A673 (cell line): ENCODE measurements around the gene PEAR1. TPM values are rescaled to one million over a fixed set of nuclear protein-coding genes. Genes with fewer than 3 reads are reported as not detected.
A peak's percentile ranks its signal among the peaks of the same experiment; 100 is the strongest.

Experiments used
- BruUV-seq: library from RNA; stranded (reverse); fragments of 400-500 nt; replicated peaks from 2 replicates; lab custom pipeline; 2021; lab: Mats Ljungman, UMichigan
- CTCF ChIA-PET: fragments of 300-600 bp; sonication (Branson Sonifier 250); formaldehyde crosslinking; loops from one replicate; lab custom pipeline; 2022; ENCODE audit warnings: antibody characterized with exemption; lab: Charles Lee
- POLR2A ChIA-PET: fragments of 300-600 bp; sonication (Branson Sonifier 250); formaldehyde crosslinking; loops from one replicate; lab custom pipeline; 2022; ENCODE audit warnings: antibody characterized with exemption; ENCODE audit not compliant: low non-redundant PET; lab: Charles Lee
- DNase-seq: peaks from one replicate; pipeline ENCODE4 v3.0.0-alpha.2; 2015; ENCODE audit warnings: low spot score
- H3K27ac ChIP-seq: fragments of 200-600 bp; sonication (generic); 2 replicates; pipeline ENCODE4 v1.5.1; 2016; ENCODE audit warnings: mixed run types, low read depth, mild to moderate bottlenecking, mixed read lengths, antibody characterized with exemption, low read length; ENCODE audit not compliant: poor library complexity, severe bottlenecking
- H3K27me3 ChIP-seq: fragments of 200-600 bp; sonication (generic); replicated peaks from 2 replicates; pipeline ENCODE4 v1.6.1; 2017; ENCODE audit warnings: mixed run types, low read depth, mild to moderate bottlenecking, mixed read lengths, antibody characterized with exemption, low read length; ENCODE audit not compliant: insufficient read depth, poor library complexity
- H3K36me3 ChIP-seq: fragments of 200-600 bp; sonication (generic); 2 replicates; pipeline ENCODE4 v1.6.1; 2016; ENCODE audit warnings: mixed run types, mild to moderate bottlenecking, mixed read lengths, antibody characterized with exemption, low read length; ENCODE audit not compliant: insufficient read depth, poor library complexity, severe bottlenecking
- H3K4me1 ChIP-seq: fragments of 200-600 bp; sonication (generic); 2 replicates; pipeline ENCODE4 v1.6.1; 2017; ENCODE audit warnings: mixed run types, mild to moderate bottlenecking, mixed read lengths, antibody characterized with exemption, low read length; ENCODE audit not compliant: insufficient read depth, poor library complexity, severe bottlenecking
- H3K4me3 ChIP-seq: fragments of 200-600 bp; sonication (generic); 2 replicates; pipeline ENCODE4 v1.5.1; 2016; ENCODE audit warnings: low read depth, mixed run types, mild to moderate bottlenecking, mixed read lengths, low read length; ENCODE audit not compliant: poor library complexity, severe bottlenecking
- H3K9me3 ChIP-seq: fragments of 200-600 bp; sonication (generic); 2 replicates; pipeline ENCODE4 v1.6.1; 2016; ENCODE audit warnings: mixed run types, low read depth, mild to moderate bottlenecking, mixed read lengths, antibody characterized with exemption, low read length; ENCODE audit not compliant: poor library complexity, severe bottlenecking
- EZH2 ChIP-seq: fragments of 200-600 bp; sonication (generic); IDR thresholded peaks from 2 replicates; pipeline ENCODE4 v1.6.1; 2017; ENCODE audit warnings: borderline replicate concordance, low read depth, mild to moderate bottlenecking, mixed read lengths, antibody characterized with exemption, low read length; ENCODE audit not compliant: poor library complexity, severe bottlenecking
- intact Hi-C: fragments of 100-400 bp; cut with micrococcal nuclease; formaldehyde crosslinking; loops from one replicate; pipeline ENCODE4 v1.10.0; 2022; ENCODE audit not compliant: unreplicated experiment
- total RNA-seq: library from RNA; stranded (reverse); gene quantifications from 2 replicates; pipeline ENCODE4 v1.2.3, GENCODE V29; 2021
- TF ChIP-seq, protein P1 (sequence below): fragments of 300-800, 200-600 bp; sonication (generic); conservative IDR thresholded peaks from 2 replicates; pipeline ENCODE4 v1.5.1; 2017; ENCODE audit warnings: low read depth, mild to moderate bottlenecking, antibody characterized with exemption, low read length, moderate library complexity, mixed read lengths

The PEAR1 gene
- total RNA-seq, 1 experiment from 2014 or later: 0.52 TPM

- no TSS peak for BruUV-seq
- intact Hi-C loops: loop anchor here (2.0 to 10.0 kb wide), 2 partner anchors 35 to 243 kb away; partner anchors contain the start of gene PEAR1
These were observed 33.9 kb downstream of the PEAR1 start for GRCh38 chr1:156927215-156928042.

DNA sequence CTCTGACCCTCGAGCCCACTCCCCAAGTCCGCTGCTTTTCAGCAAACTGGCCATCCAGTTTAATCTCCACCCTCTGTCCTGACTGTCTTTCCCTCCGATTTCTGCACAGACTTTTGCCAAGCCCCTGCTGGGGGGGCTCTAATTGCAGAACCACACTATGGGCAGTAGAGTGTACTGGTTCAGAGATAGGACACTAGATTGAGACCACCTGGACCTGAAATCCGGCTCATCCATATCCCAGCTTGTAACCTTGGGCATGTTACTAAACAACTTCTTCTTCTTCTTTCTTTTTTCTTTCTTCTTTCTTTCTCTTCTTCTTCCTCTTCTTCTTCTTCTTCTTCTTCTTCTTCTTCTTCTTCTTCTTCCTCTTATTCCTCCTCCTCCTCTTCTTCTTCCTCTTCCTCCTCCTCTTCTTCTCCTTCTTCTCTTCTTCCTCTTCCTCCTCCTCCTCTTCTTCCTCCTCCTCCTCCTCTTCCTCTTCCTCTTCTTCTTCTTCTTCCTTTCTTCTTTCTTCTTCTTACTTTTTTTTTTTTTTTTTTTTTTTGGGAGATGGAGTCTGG is 34.6 kb downstream of the PEAR1 start:
- DNase-seq: no peak
- CTCF ChIA-PET: interaction anchor here (0.6 to 1.5 kb wide), 10 partner anchors 11 to 239 kb away, joined by 3 to 12 read pairs (median 4); no protein-coding TSS in a partner anchor
- Histone ChIP-seq H3K27ac (no peak overlapping the region), H3K36me3 (no peaks in the 10 kb centered on the region), H3K4me3 (peak overlapping the region; percentile 31), H3K9me3 (no peaks in the 10 kb centered on the region), H3K27me3 (peaks cover 28% of the 10 kb centered on the region), H3K4me1 (no peaks in the 10 kb centered on the region)
- intact Hi-C loops: loop anchor here (10.0 kb wide), 1 partner anchor 243 kb away; no protein-coding TSS in a partner anchor
- POLR2A ChIA-PET: interaction anchor here (0.7 kb wide), 1 partner anchor 14 kb away, joined by 17 read pairs; no protein-coding TSS in a partner anchor
- BruUV-seq: no TSS peak
- TF ChIP-seq EZH2: no peak
- TF ChIP-seq, protein P1, sequence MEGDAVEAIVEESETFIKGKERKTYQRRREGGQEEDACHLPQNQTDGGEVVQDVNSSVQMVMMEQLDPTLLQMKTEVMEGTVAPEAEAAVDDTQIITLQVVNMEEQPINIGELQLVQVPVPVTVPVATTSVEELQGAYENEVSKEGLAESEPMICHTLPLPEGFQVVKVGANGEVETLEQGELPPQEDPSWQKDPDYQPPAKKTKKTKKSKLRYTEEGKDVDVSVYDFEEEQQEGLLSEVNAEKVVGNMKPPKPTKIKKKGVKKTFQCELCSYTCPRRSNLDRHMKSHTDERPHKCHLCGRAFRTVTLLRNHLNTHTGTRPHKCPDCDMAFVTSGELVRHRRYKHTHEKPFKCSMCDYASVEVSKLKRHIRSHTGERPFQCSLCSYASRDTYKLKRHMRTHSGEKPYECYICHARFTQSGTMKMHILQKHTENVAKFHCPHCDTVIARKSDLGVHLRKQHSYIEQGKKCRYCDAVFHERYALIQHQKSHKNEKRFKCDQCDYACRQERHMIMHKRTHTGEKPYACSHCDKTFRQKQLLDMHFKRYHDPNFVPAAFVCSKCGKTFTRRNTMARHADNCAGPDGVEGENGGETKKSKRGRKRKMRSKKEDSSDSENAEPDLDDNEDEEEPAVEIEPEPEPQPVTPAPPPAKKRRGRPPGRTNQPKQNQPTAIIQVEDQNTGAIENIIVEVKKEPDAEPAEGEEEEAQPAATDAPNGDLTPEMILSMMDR: peak; percentile 7; the same call in 1 of the 2 replicates

More at GRCh38 chr1:156927215-156928042, 33.9 kb downstream of the PEAR1 start:
- H3K9me3 ChIP-seq: no peaks in the 10 kb centered on the region
- peak; percentile 85 for DNase-seq
- CTCF ChIA-PET: interaction anchor here (0.6 to 1.5 kb wide), 10 partner anchors 10 to 238 kb away, joined by 3 to 12 read pairs (median 4); no protein-coding TSS in a partner anchor
- no peaks in the 10 kb centered on the region for H3K36me3 ChIP-seq
- H3K27ac ChIP-seq: no peak overlapping the region
- H3K27me3 ChIP-seq: peaks cover 35% of the 10 kb centered on the region
- H3K4me3 ChIP-seq: peak overlapping the region; percentile 31
- TF ChIP-seq, protein P1: peak; percentile 81
- TF ChIP-seq EZH2: no peak
- POLR2A ChIA-PET: no interaction called here
- no peaks in the 10 kb centered on the region for H3K4me1 ChIP-seq

- TF ChIP-seq, protein P1: no peak
- TF ChIP-seq EZH2: no peak
- ChIA-PET POLR2A (no interaction called here), CTCF (interaction anchor here (0.6 kb wide), 1 partner anchor 30 kb away, joined by 4 read pairs; no protein-coding TSS in a partner anchor)
- no TSS peak for BruUV-seq
- H3K27me3 ChIP-seq: peaks cover 12% of the 10 kb centered on the region
- H3K9me3 ChIP-seq: no peaks in the 10 kb centered on the region
- no peaks in the 10 kb centered on the region for H3K36me3 ChIP-seq
- no peaks in the 10 kb centered on the region for H3K4me1 ChIP-seq
- no peak overlapping the region for H3K4me3 ChIP-seq
- DNase-seq: no peak
- no peak overlapping the region for H3K27ac ChIP-seq
- intact Hi-C loops: loop anchor here (10.0 kb wide), 1 partner anchor 245 kb away; no protein-coding TSS in a partner anchor
These were observed 36.2 kb downstream of the PEAR1 start for GRCh38 chr1:156929596-156930238.
